COLO668 (cell line): ENCODE measurements around the gene ANKRD23.

Source experiments
- DNase-seq: peaks from one replicate; lab custom pipeline; 2025; ENCODE audit not compliant: unreplicated experiment; lab: John Stamatoyannopoulos, UW

ANKRD23 gene

DNA sequence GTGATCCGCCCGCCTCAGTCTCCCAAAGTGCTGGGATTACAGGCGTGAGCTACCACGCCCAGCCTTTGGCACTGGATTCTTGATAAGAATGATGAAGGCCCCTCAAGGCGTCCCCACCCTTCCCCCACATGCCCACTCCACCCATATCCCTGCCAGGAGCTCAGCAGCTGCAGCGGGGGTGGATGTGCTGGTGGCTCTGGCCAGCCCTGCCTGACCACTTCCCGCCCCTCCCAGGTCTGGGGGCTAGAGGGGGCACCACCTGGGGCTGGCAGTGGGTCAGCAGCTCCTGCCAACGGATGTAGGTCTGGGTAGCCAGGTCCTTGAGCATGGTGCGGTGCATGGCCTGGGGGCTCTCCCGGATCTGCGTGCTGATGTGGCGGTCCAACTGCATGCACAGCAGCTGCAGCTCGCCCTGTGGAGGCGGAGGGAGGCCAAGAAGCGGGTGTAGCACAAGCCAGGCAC lies 33.8 kb upstream of the ANKRD23 start:
- no peak for DNase-seq

DNA sequence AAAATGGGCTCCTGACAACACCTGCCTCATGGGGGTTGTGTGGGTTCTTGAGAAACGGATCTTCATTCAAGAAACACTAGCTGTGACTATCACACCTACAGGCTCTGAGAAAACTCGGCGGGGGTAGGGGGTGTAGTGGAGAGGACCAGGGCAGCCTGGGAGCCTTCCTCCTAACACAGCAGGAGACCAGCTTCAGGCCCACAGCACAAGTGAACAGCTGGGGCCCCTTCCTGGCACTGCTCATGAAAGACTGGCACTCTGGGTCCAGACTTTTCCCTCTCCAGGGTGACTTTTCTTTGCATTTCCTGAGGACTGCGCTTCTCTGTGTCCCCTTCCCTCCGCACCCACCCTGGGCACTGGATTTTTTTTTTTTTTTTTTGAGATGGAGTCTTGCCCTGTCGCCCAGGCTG lies 33.2 kb upstream of the ANKRD23 start:
- no peak for DNase-seq

- DNase-seq, result no peak
Measured at GRCh38 chr2:96876269-96877041, 32.6 kb upstream of the ANKRD23 start.

GRCh38 chr2:96875498-96876268 lies 31.9 kb upstream of the ANKRD23 start:
- no peak for DNase-seq

DNA sequence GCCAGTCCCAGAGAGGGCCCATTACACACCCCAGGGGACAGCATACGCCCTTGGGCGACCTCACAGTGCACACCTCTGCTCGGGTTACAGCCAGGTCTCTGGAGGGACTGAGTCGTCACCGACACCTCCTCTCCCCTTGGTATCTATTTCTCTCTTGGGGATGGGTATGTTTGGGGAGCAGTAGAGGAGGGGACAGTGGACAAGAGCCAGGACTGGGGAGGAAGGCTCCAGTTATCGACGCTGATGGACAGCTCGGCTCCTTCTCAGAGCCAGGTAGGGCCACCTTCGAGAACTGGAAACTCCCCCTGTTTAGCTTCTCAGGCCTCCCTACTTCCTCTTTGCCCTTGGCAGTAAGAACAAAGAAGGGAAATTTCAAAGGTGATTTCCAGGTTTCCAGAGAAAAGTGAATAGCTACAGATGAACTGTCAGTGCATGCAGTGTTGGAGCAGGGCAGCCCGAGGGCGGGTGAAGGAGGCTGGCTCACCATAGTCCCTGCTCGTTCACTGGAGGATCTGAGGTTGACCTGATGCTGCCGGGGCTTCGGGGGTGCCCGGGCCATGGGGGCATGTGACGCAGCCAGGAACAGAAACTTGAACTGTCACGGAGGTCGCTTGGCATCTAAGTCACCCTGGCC lies 30.5 kb upstream of the ANKRD23 start:
- peak; percentile 12 for DNase-seq

- no peak for DNase-seq
Measured at GRCh38 chr2:96873651-96874096, 29.9 kb upstream of the ANKRD23 start.

DNA sequence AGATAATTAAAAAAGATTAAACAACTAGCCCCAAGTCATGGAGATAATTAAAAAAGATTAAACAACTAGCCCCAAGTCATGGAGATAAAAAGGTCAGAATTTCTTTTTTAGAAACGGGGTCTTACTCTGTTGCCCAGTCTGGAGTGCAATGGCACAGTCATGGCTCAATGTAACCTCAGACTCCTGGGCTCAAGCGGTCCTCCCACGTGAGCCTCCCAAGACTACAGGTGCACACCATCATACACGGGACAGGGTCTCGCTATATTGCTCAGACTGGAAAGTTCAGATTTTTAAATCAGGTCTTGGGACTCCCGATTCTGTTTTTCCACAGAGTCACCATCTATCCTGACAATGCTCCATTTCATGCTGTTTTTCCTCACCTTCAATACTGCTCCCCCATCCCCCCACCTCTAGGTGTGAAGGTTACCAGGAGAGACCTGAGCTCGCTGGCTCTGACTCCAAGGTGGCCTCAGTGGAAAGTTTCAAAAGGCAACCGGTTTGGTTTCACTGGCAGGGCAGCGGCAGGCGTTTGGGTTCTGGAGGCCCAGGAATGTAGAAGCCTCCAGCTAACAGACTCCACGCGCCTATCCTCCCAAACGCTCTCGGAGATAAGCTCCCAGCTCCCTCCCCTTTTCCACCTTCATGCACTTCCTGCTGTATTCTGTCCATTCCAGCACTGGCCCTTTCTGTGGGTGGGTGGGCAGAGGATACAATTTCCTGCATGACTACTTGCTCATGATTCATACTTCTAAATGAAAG lies 28.9 kb upstream of the ANKRD23 start:
- DNase-seq, result no peak

GRCh38 chr2:96870626-96871255 lies 26.9 kb upstream of the ANKRD23 start:
- DNase-seq, result peak; percentile 26

DNA sequence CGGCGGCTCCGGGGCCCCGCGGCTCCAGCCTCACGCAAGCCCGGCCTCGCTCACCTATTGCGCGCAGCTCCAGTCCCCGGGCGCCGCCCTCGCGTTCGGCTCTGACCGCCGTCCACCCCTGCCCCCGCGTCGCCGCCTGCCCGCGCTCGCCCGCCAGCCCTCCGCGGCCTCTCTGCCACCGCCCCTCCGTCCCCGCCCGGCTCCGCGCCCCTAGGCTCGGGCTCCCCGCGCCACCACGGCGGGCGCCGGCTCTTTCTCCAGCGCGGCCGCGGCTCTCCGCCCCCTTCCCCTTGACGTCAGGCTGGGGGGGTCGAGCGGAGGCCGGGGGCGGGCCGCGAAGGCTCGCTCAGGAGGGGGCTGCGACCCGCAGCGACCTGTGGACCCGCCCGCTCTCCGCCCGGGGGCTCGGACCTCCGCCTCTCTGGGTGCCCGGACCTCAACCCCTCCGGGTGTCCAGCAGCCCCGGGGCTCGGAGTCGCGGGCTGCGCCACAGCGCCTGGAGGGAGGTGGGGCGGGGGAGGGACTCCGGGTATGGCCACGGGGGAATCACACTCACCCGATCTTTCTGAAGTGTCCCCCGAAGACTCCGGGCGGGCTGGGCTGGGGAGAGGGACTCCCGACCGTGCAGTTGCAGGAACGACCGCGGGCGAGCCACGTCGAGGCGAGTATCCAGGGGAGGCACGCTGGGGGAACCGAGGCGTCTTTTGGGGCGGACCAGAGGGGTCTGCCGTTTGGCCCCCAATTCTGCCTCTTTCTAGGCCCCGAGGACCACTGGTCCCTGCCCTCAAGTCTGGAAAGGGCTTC lies 26.2 kb upstream of the ANKRD23 start, which contains the start of gene SEMA4C:
Gene SEMA4C, minus strand, starts transcription at position 259 of the 804 bp plus-strand sequence. CDS start 2,194 bp downstream, outside the sequence.
- DNase-seq, result peak; percentile 67

- DNase-seq, result peak; percentile 55
Measured at GRCh38 chr2:96869281-96869821, 25.5 kb upstream of the ANKRD23 start.

- DNase-seq, result peak; percentile 83
Measured at GRCh38 chr2:96868555-96869280, 24.9 kb upstream of the ANKRD23 start.

GRCh38 chr2:96867756-96868554 lies 24.1 kb upstream of the ANKRD23 start:
- DNase-seq, result peak; percentile 22

GRCh38 chr2:96866986-96867755 lies 23.4 kb upstream of the ANKRD23 start:
- peak; percentile 52 for DNase-seq

- no peak for DNase-seq
Measured at GRCh38 chr2:96866586-96866985, 22.8 kb upstream of the ANKRD23 start.

- DNase-seq, result no peak
Measured at GRCh38 chr2:96866149-96866548, 22.3 kb upstream of the ANKRD23 start.

GRCh38 chr2:96865654-96866053 lies 21.8 kb upstream of the ANKRD23 start:
- no peak for DNase-seq
